T47D (cell line): ENCODE results near the gene CHST7.
A peak's percentile ranks its signal among the peaks of the same experiment; 100 is the strongest.

ENCODE experiments used
- DNase-seq, 2 experiments: peaks; one replicate each; pipeline versions ENCODE4 v3.0.0 to v3.0.0-alpha.2; 2011 to 2012; ENCODE audit warnings: low read depth in 1 of 2, low spot score in 1 of 2
- JUND ChIP-seq: IDR thresholded peaks from 2 replicates; pipeline ENCODE4 v1.6.1; 2012; ENCODE audit warnings: low read depth
- in situ Hi-C: cut with HindIII; loops from 2 replicates; pipeline ENCODE4 v1.10.0; 2016; ENCODE audit warnings: low sequenced_read_pairs, low pct_unique_long_range_greater_than_20kb

Gene CHST7

DNA sequence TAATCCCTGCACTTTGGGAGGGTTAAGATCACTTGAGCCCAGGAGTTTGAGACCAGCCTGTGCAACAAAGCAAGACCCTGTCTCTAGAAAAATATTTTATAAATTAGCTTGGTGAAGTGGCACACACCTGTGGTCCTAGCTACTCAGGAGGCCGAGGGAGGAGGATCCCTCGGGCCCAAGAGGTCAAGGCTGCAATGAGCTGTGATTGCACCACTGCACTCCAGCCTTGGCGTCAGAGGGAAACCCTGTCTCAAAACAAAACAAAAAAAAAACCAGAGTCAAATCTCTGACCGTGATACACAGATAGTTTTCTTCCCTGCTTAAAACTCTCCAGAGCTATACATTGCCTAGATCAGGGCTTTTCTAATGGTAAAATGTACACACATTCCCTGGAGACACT is 53.5 kb downstream of the CHST7 start:
- in situ Hi-C loops = no loop called here

DNA sequence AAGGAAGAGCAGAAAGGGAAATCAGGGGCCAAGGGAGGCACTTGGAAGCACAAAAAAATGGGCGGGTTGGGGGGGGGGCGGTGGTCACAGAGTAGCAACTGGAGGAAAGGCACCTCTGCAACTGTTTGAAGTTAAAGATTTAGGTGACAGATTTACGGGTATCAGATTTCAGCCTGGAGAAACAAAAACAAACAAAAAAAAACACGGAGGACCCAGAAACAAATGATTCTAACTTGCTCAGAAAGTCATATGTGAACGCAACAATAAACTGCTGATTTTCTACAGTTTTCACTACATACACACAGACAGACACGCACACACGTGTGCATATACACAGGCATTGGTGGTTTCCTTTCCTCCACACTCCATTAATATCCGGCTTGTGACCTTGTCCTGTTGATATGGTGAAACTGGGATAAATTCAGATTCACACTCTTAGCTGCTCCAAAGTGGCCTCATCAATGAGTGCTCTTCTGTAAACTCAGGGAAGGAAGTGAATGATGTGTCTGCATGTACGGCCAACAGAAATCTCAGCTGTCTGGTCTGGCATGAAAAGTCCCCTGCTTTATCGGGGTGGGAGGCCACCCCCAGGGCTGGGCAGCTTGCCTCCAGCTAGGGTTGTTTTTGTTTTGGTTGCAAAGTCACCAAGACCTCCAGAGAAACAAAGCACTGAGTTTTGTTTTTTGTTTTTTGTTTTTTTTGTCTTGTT is 54.3 kb downstream of the CHST7 start:
- DNase-seq = no peak
- in situ Hi-C loops = no loop called here
- no peak for TF ChIP-seq JUND

More for the DNA sequence above, 53.5 kb downstream of the CHST7 start:
- no peak for DNase-seq
- no peak for TF ChIP-seq JUND

DNA sequence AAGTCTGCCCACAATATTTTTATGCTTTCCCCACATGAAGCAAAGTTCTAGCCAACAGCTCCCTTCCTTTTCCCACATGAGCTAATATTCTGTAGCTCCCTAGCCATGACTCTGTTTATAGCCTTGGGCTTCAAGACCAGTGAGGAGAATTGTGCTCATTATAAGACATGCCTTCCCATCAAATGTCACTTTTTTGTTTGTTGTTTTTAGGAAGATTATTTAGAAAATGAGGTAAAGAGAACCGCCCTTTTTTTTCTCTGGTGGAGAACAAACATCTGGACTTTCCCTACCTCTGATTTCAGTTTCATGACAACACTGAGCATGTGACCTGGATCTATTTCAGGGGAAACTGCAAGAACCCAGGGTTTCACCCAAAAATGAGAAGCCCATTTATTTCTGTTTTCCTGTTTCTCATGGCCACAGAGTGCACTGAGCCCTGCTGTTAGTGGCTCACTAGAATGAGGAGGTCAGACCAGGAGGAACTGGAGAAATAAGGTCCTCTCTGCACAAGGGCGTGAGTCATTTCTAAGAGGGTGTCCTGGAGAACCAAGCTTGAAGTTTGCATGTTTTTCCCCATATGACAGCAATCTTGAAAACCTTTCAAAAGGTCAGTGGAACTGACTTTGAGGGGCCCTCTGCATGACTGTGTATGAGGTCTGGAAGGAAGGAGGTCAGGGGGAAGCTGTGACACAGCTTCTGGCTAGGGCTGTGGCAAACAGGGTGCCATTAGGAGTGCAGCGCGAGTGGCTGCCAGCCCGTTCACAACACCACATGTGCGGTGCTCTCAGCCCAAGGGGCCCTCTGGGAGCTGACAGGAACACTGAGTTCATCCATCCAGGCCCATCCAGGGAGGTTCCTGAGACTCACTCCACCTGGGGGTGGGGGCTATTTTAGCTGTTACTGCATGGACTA is 55.2 kb downstream of the CHST7 start:
- DNase-seq = no peak
- TF ChIP-seq JUND = no peak
- in situ Hi-C loops = no loop called here

DNA sequence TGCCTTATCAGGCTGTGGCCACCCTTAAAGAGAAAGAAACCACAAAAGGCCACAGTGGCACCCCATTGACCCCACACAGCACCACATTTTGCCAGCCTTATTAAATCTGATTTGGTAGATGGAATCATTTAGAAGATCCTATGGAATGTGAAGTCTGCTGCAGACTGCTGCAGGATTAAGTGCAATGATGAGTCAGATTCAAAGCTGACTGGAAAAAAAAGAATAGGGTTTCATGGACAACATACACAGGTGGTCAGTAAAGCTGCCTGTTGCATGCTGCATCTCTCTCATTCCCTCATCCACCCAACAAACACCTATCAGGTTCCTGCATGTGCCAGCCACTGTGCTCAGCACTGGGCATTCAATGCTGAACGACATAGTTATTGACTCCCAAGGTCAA is 56.6 kb downstream of the CHST7 start:
- no peak for DNase-seq
- TF ChIP-seq JUND = no peak
- in situ Hi-C loops = no loop called here

DNA sequence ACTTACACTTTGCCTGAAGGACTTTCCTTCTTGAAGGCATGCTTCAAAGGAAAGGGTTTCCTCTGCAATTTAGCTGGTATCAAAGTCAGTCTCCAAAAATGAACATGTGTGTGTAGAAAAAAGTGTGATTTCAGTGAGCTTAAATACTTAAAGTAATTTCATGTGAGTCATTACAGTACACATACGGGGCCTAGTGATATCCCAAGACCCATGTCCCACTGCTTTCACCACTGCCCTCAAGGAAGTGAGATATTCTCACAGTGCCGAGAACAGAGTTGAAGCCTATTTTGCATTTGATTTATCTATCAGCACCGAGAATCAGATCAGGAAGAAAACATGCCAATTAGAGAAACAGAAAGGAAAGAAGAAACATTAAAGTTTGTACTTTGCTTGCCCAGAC is 61.0 kb downstream of the CHST7 start:
- TF ChIP-seq JUND = no peak

DNA sequence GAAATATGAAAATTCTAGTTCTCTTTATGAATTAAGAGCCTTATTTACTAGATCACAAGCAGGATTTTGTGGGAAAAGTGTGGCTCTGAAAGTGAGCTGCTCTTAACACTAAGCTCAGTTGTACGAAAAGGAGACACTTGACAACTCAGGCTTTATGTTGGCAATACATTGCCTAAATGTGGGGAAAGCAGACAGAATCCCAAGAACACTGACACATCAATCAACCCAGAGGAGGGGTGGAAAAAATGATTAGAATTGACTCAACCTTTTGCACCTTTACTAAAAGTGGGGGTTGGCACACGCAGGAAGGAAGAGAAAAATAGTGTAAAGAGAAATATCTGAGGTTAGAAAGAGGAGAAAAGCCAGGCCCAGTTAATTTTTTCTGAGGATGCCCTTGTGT is 61.6 kb downstream of the CHST7 start:
- no peak for DNase-seq
- in situ Hi-C loops = no loop called here
- TF ChIP-seq JUND = no peak

More for the DNA sequence above, 61.0 kb downstream of the CHST7 start:
- in situ Hi-C loops = no loop called here
- no peak for DNase-seq

DNA sequence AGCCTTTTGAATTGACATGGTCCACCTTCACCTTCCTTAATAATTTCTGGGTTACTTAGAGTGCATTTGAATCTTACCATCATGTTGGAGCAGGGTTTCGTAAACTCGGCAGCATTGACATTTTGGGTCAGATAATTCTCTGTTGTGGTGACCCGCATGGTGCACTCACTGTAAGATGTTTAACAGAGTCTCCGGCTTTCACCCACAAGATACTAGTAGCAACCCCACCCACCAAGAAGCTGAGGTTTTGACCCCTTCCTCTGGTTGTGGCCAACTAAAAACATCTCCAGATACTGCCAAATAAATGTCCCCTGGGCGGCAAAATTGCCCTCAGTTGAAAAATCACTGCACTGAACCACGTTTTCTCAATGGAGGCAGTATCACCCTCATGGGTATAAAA is 62.7 kb downstream of the CHST7 start:
- in situ Hi-C loops = no loop called here
- no peak for TF ChIP-seq JUND
- no peak for DNase-seq

DNA sequence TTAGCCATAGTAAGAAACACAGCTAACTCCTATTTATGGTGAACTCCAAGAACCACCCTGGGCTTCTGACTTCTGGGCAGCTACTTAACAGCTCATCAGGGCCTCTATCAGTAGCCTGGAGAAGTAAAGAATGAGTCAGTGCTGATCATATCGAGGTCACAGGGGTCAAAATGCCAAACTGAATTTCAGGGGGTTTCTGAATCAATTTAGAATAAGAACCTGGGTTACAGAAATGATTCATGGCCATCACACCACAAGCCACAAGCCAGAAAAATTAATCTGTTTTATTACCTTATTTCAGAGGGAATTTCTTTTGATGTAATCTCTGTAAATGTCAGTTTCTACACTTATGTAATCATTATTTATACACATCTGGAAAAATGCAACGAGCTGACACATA is 64.4 kb downstream of the CHST7 start:
- no peak for DNase-seq
- in situ Hi-C loops = no loop called here
- no peak for TF ChIP-seq JUND

DNA sequence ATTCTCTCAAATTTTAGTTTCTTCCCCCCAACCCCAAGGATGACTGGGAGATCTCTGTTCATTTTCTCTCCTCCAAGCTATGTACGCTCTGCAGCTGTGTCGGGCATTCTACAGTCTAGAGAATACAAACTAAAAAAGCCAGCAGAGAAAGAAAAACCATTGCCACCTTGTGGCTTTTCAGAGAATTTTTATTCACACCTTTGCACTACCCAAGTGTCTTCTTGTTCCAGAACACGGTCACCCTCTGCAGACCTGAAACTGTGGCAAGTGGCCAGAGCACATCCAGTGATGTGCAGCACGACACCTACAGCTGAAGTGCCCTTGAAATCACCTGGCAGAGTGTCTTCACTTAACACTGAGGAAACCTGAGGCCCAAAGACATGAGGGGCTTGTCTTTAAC is 68.6 kb downstream of the CHST7 start:
- no peak for TF ChIP-seq JUND
- DNase-seq = peak; percentile 11 to 53
- in situ Hi-C loops = no loop called here

DNA sequence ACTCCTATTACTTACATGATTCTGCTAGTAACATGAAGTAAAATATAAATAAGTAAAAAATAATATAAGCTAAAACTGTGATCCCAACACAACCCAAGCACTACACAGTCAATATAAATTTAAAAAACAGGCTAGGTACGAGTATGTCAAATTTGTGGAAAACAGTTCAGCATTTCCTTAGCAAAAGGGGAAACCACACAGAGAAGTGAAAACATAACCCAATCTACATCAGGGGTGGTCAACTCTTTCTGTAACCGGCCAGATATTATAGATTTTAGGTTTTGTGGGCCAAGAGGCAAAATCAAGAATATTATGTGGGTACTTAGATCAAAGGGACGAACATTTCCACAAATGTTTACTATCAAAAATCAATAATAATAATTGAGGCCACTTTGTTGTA is 70.1 kb downstream of the CHST7 start:
- TF ChIP-seq JUND = no peak
- DNase-seq = no peak
- in situ Hi-C loops = no loop called here

DNA sequence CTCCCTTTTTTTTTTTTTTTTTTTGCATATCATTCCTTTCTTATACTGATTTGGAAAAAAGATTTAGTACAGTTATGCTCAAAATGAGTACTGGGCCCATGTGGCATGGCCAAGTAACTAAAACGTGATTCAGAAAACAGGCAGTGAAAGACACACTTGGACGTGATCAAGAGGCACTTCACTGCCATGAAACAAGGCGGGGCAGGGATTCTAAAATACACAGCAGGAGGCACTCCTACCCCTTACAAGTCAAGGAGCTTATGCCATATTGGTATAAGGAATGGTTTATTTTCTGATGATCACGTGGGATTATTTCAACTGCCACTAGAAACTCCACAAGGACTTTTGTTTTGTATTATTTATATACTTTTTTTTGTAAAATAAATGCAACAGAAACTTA is 72.0 kb downstream of the CHST7 start:
- TF ChIP-seq JUND = no peak
- no peak for DNase-seq
- in situ Hi-C loops = no loop called here

DNA sequence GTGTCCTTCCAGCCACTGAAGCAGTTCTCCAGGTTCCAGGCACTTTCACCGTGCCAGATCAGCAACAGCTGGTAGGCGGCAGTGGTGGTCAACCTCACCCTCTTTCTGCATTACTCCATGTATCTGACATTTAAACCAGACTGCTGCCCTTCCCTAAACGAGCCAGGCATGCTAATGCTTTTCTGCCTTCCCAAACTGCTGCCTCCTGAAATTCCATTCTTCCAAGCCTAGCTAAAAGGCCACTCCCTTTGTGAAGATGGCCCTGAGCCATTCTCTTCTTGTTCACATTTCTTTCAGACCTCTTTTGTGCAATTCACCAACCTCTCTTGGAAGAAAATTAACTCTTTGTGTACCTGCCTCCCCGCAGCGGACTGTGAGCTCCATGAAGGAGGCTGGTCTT is 73.7 kb downstream of the CHST7 start:
- no peak for TF ChIP-seq JUND
- in situ Hi-C loops = no loop called here
- no peak for DNase-seq
